ENCODE measurements around the gene ZSCAN30.

- TF ChIP-seq BCL3 (IDR thresholded peaks at IDR 0.05; ENCODE audit: borderline replicate concordance, insufficient read depth, low read depth, low read length, poor library complexity, severe bottlenecking) (no peak), ZNF24 (IDR thresholded peaks at IDR 0.05) (no peak), CBX5 (IDR thresholded peaks at IDR 0.05; ENCODE audit: low read depth) (no peak), BACH1 (IDR thresholded peaks at IDR 0.05; ENCODE audit: borderline replicate concordance) (no peak), USF1 (IDR thresholded peaks at IDR 0.05; ENCODE audit: borderline replicate concordance, extremely low read length, insufficient read depth, low read depth, low read length) (no peak), CTCF (IDR thresholded peaks at IDR 0.05 in 2 of 3, conservative IDR thresholded peaks at IDR 0.05 in 1 of 3; ENCODE audit: control insufficient read depth in 2 of 3, extremely low read depth in 1 of 3, insufficient read depth in 1 of 3, low read depth in 3 of 3, low read length in 3 of 3) (no peak), FOS (IDR thresholded peaks at IDR 0.05; ENCODE audit: borderline replicate concordance, extremely low read depth, insufficient read length) (no peak), SIN3A (IDR thresholded peaks at IDR 0.05; ENCODE audit: low read depth, low read length) (no peak)
These were observed 32.7 kb upstream of the ZSCAN30 start for GRCh38 chr18:35322486-35323458.

Measured in GM12878 (cell line).